Measurements from ENCODE around the gene LPAR5.

The LPAR5 gene

GRCh38 chr12:6644257-6644596 lies 8.5 kb upstream of the LPAR5 start:
- Histone ChIP-seq H4K20me1 (ENCODE audit: insufficient read depth, low read length) (no peaks in the 10 kb centered on the region), H3K27ac (ENCODE audit: low read length) (peak overlapping the region; percentile 96), H3K9me3 (ENCODE audit: insufficient read depth, low read length) (no peaks in the 10 kb centered on the region), H3K36me3 (replicated peaks; ENCODE audit: low read depth, low read length) (no peaks in the 10 kb centered on the region), H2AFZ (ENCODE audit: low read depth, low read length) (no peak overlapping the region), H3K4me1 (ENCODE audit: low read length) (peaks cover 39% of the 10 kb centered on the region), H3K9ac (ENCODE audit: low read length) (peak overlapping the region; percentile 76), H3K79me2 (ENCODE audit: low read length) (no peaks in the 10 kb centered on the region), H3K27me3 (ENCODE audit: low read depth, low read length) (no peaks in the 10 kb centered on the region), H3K4me2 (ENCODE audit: low read length) (peak overlapping the region; percentile 86), H3K4me3 (ENCODE audit: low read length) (peak overlapping the region; percentile 70)
- no peak for TF ChIP-seq EZH2phosphoT487 (IDR thresholded peaks at IDR 0.05; ENCODE audit: low read depth)
- no peak for TF ChIP-seq CTCF (IDR thresholded peaks at IDR 0.05; ENCODE audit: low read depth, low read length)

GRCh38 chr12:6643569-6644256 lies 8.0 kb upstream of the LPAR5 start:
- H3K4me3 ChIP-seq (ENCODE audit: low read length): peak overlapping the region; percentile 70
- H3K27me3 ChIP-seq (ENCODE audit: low read depth, low read length): no peaks in the 10 kb centered on the region
- no peak overlapping the region for H2AFZ ChIP-seq (ENCODE audit: low read depth, low read length)
- H3K4me1 ChIP-seq (ENCODE audit: low read length): peaks cover 44% of the 10 kb centered on the region
- TF ChIP-seq CTCF (IDR thresholded peaks at IDR 0.05; ENCODE audit: low read depth, low read length) (no peak), EZH2phosphoT487 (IDR thresholded peaks at IDR 0.05; ENCODE audit: low read depth) (no peak)
- peak overlapping the region; percentile 86 for H3K4me2 ChIP-seq (ENCODE audit: low read length)
- no peaks in the 10 kb centered on the region for H3K79me2 ChIP-seq (ENCODE audit: low read length)
- no peaks in the 10 kb centered on the region for H4K20me1 ChIP-seq (ENCODE audit: insufficient read depth, low read length)
- peak overlapping the region; percentile 76 for H3K9ac ChIP-seq (ENCODE audit: low read length)
- no peaks in the 10 kb centered on the region for H3K36me3 ChIP-seq (replicated peaks; ENCODE audit: low read depth, low read length)
- H3K9me3 ChIP-seq (ENCODE audit: insufficient read depth, low read length): no peaks in the 10 kb centered on the region
- H3K27ac ChIP-seq (ENCODE audit: low read length): peak overlapping the region; percentile 96

DNA sequence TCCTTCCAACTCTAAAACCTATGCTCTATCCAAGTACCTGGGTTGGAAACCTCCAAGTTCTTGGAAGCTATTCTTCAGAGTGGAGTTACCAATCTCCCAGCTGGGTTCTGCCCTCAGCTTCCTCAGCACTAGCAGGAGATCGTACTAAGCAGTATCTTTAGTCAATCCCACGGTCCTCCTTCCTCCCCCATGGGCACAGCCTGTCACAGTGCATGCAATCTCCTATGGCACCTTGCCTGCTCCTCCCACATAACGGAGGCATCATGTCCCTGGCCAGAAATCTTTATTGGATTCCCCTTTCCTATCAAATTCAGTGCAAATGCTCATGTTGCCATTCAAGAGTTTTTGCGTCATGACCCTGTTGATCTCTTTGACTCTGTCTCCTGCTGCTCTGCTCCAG lies 5.4 kb upstream of the LPAR5 start:
- H4K20me1 ChIP-seq (ENCODE audit: insufficient read depth, low read length): no peaks in the 10 kb centered on the region
- H3K79me2 ChIP-seq (ENCODE audit: low read length): no peaks in the 10 kb centered on the region
- peaks cover 53% of the 10 kb centered on the region for H3K4me1 ChIP-seq (ENCODE audit: low read length)
- no peak overlapping the region for H3K4me3 ChIP-seq (ENCODE audit: low read length)
- no peak overlapping the region for H2AFZ ChIP-seq (ENCODE audit: low read depth, low read length)
- no peak overlapping the region for H3K4me2 ChIP-seq (ENCODE audit: low read length)
- no peaks in the 10 kb centered on the region for H3K27me3 ChIP-seq (ENCODE audit: low read depth, low read length)
- TF ChIP-seq EZH2phosphoT487 (IDR thresholded peaks at IDR 0.05; ENCODE audit: low read depth) (no peak), CTCF (IDR thresholded peaks at IDR 0.05; ENCODE audit: low read depth, low read length) (no peak)
- no peak overlapping the region for H3K27ac ChIP-seq (ENCODE audit: low read length)
- no peaks in the 10 kb centered on the region for H3K9me3 ChIP-seq (ENCODE audit: insufficient read depth, low read length)
- no peaks in the 10 kb centered on the region for H3K36me3 ChIP-seq (replicated peaks; ENCODE audit: low read depth, low read length)
- H3K9ac ChIP-seq (ENCODE audit: low read length): no peak overlapping the region

- no peaks in the 10 kb centered on the region for H3K79me2 ChIP-seq (ENCODE audit: low read length)
- peaks cover 58% of the 10 kb centered on the region for H3K4me1 ChIP-seq (ENCODE audit: low read length)
- TF ChIP-seq EZH2phosphoT487 (IDR thresholded peaks at IDR 0.05; ENCODE audit: low read depth) (no peak), CTCF (IDR thresholded peaks at IDR 0.05; ENCODE audit: low read depth, low read length) (no peak)
- H3K9me3 ChIP-seq (ENCODE audit: insufficient read depth, low read length): no peaks in the 10 kb centered on the region
- no peak overlapping the region for H3K9ac ChIP-seq (ENCODE audit: low read length)
- no peak overlapping the region for H3K4me3 ChIP-seq (ENCODE audit: low read length)
- H3K4me2 ChIP-seq (ENCODE audit: low read length): no peak overlapping the region
- H4K20me1 ChIP-seq (ENCODE audit: insufficient read depth, low read length): no peaks in the 10 kb centered on the region
- no peaks in the 10 kb centered on the region for H3K27me3 ChIP-seq (ENCODE audit: low read depth, low read length)
- no peak overlapping the region for H3K27ac ChIP-seq (ENCODE audit: low read length)
- H2AFZ ChIP-seq (ENCODE audit: low read depth, low read length): no peak overlapping the region
- no peaks in the 10 kb centered on the region for H3K36me3 ChIP-seq (replicated peaks; ENCODE audit: low read depth, low read length)
These were observed 4.7 kb upstream of the LPAR5 start for GRCh38 chr12:6640497-6640896.

All from OCI-LY3 (cell line).